Neural progenitor cell (in vitro differentiated cells): ENCODE data around the gene OMG.
"Not testable (repeated sequence)": the region's sequence is repeated elsewhere in the genome, so short reads cannot be mapped to it uniquely, and the experiment has no call there.

ENCODE experiments used
- EZH2 ChIP-seq: fragments of 200-600 bp; sonication (generic); IDR thresholded peaks from 2 replicates; pipeline ENCODE4 v1.6.1; 2017; ENCODE audit warnings: antibody characterized with exemption, mild to moderate bottlenecking, moderate library complexity
- TF ChIP-seq, protein P1 (sequence below): fragments of 200-600 bp; sonication (generic); IDR thresholded peaks from 2 replicates; pipeline ENCODE4 v1.5.1; 2017; ENCODE audit warnings: antibody characterized with exemption, mild to moderate bottlenecking

GRCh38 chr17:31262923-31263322, 34.1 kb downstream of the OMG start:
- TF ChIP-seq, protein P1, sequence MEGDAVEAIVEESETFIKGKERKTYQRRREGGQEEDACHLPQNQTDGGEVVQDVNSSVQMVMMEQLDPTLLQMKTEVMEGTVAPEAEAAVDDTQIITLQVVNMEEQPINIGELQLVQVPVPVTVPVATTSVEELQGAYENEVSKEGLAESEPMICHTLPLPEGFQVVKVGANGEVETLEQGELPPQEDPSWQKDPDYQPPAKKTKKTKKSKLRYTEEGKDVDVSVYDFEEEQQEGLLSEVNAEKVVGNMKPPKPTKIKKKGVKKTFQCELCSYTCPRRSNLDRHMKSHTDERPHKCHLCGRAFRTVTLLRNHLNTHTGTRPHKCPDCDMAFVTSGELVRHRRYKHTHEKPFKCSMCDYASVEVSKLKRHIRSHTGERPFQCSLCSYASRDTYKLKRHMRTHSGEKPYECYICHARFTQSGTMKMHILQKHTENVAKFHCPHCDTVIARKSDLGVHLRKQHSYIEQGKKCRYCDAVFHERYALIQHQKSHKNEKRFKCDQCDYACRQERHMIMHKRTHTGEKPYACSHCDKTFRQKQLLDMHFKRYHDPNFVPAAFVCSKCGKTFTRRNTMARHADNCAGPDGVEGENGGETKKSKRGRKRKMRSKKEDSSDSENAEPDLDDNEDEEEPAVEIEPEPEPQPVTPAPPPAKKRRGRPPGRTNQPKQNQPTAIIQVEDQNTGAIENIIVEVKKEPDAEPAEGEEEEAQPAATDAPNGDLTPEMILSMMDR = not testable (repeated sequence)
- TF ChIP-seq EZH2 = not testable (repeated sequence)
